SU-DHL-6 (cell line): ENCODE results near the gene ERVMER34-1.

Experiments used
- H2AFZ ChIP-seq: fragments of 200-600 bp; sonication (generic); 2 replicates; pipeline ENCODE4 v1.6.1; 2014; ENCODE audit warnings: low read depth, mild to moderate bottlenecking, moderate library complexity, mixed read lengths, antibody characterized with exemption, low read length; ENCODE audit not compliant: severe bottlenecking
- H3F3A ChIP-seq: fragments of 200-600 bp; shearing (Covaris generic); 2 replicates; pipeline ENCODE4 v1.6.0; 2016; ENCODE audit warnings: antibody characterized with exemption, mild to moderate bottlenecking; ENCODE audit not compliant: insufficient read depth
- H3K27ac ChIP-seq: fragments of 200-600 bp; sonication (generic); 2 replicates; pipeline ENCODE4 v1.5.1; 2016; ENCODE audit warnings: low read depth, mild to moderate bottlenecking, low read length, moderate library complexity, mixed read lengths
- H3K27me3 ChIP-seq: fragments of 200-600 bp; sonication (generic), shearing (Covaris generic); 2 replicates; pipeline ENCODE4 v1.6.0; 2014; ENCODE audit warnings: mild to moderate bottlenecking, low read length
- H3K36me3 ChIP-seq: fragments of 200-600 bp; sonication (generic); 2 replicates; pipeline ENCODE4 v1.6.1; 2014; ENCODE audit warnings: mild to moderate bottlenecking, low read length, mixed read lengths
- H3K4me2 ChIP-seq: fragments of 300-600, 200-600 bp; shearing (Covaris generic), sonication (generic); 2 replicates; pipeline ENCODE4 v1.6.0; 2014; ENCODE audit warnings: low read length, low read depth, mild to moderate bottlenecking; ENCODE audit not compliant: poor library complexity, severe bottlenecking
- H3K4me3 ChIP-seq: fragments of 200-600 bp; sonication (generic); 2 replicates; pipeline ENCODE4 v1.5.1; 2014; ENCODE audit warnings: antibody characterized with exemption, low read length, mild to moderate bottlenecking, mixed read lengths; ENCODE audit not compliant: insufficient read depth, poor library complexity, severe bottlenecking
- H3K79me2 ChIP-seq: fragments of 200-600 bp; sonication (generic); 2 replicates; pipeline ENCODE4 v1.6.1; 2014; ENCODE audit warnings: mild to moderate bottlenecking, low read length, moderate library complexity; ENCODE audit not compliant: insufficient read depth
- H3K9ac ChIP-seq: fragments of 200-600 bp; sonication (generic); 2 replicates; pipeline ENCODE4 v1.7.0; 2014; ENCODE audit warnings: mild to moderate bottlenecking, low read length
- H3K9me2 ChIP-seq: fragments of 200-600 bp; sonication (generic); replicated peaks from 2 replicates; pipeline ENCODE4 v1.6.1; 2014; ENCODE audit warnings: low read length; ENCODE audit not compliant: insufficient read depth
- H3K9me3 ChIP-seq: fragments of 200-600 bp; sonication (generic); 2 replicates; pipeline ENCODE4 v1.6.1; 2014; ENCODE audit warnings: low read length, mixed read lengths; ENCODE audit not compliant: insufficient read depth
- H4K20me1 ChIP-seq: fragments of 200-600 bp; sonication (generic); 2 replicates; pipeline ENCODE4 v1.6.1; 2014; ENCODE audit warnings: low read depth, mild to moderate bottlenecking, antibody characterized with exemption, low read length, moderate library complexity, mixed read lengths
- CTCF ChIP-seq: fragments of 200-600 bp; sonication (generic); IDR thresholded peaks from one replicate; pipeline ENCODE4 v1.5.1; 2017; ENCODE audit warnings: antibody characterized with exemption, mild to moderate bottlenecking, low read length, moderate library complexity; ENCODE audit not compliant: insufficient read depth, poor library complexity, severe bottlenecking
- EZH2phosphoT487 ChIP-seq: fragments of 200-600 bp; sonication (generic), shearing (Covaris generic); conservative IDR thresholded peaks from 2 replicates; pipeline ENCODE4 v1.6.1; 2018; ENCODE audit warnings: mild to moderate bottlenecking, antibody characterized with exemption, low read length, moderate library complexity, mixed read lengths

ERVMER34-1 gene

GRCh38 chr4:52715914-52716313 lies 35.3 kb downstream of the ERVMER34-1 start:
- Histone ChIP-seq H3K9ac (no peak overlapping the region), H3K36me3 (peaks cover 23% of the 10 kb centered on the region; the same call in 1 of the 2 replicates), H3K4me3 (no peak overlapping the region), H3K79me2 (peaks cover 18% of the 10 kb centered on the region), H3F3A (peaks cover 72% of the 10 kb centered on the region), H2AFZ (no peak overlapping the region), H3K9me2 (no peaks in the 10 kb centered on the region), H3K9me3 (no peaks in the 10 kb centered on the region), H3K27ac (peak overlapping the region; percentile 88; the same call in 1 of the 2 replicates), H3K4me2 (peak overlapping the region; percentile 99), H3K27me3 (no peaks in the 10 kb centered on the region), H4K20me1 (no peaks in the 10 kb centered on the region)
- TF ChIP-seq CTCF (no peak), EZH2phosphoT487 (no peak)

- TF ChIP-seq CTCF (no peak), EZH2phosphoT487 (no peak)
- no peaks in the 10 kb centered on the region for H3K27me3 ChIP-seq
- H3F3A ChIP-seq = peaks cover 67% of the 10 kb centered on the region
- no peaks in the 10 kb centered on the region for H3K9me3 ChIP-seq
- no peaks in the 10 kb centered on the region for H3K9me2 ChIP-seq
- H3K79me2 ChIP-seq = peaks cover 18% of the 10 kb centered on the region
- H3K36me3 ChIP-seq = peaks cover 23% of the 10 kb centered on the region; the same call in 1 of the 2 replicates
- peak overlapping the region; percentile 88 for H3K27ac ChIP-seq
- H3K4me2 ChIP-seq = peak overlapping the region; percentile 99
- H4K20me1 ChIP-seq = no peaks in the 10 kb centered on the region
- H2AFZ ChIP-seq = no peak overlapping the region
- H3K9ac ChIP-seq = peak overlapping the region; percentile 96
- H3K4me3 ChIP-seq = no peak overlapping the region
These were observed 35.8 kb downstream of the ERVMER34-1 start for GRCh38 chr4:52715255-52715897.

- Histone ChIP-seq H3K9me2 (no peaks in the 10 kb centered on the region), H3F3A (peaks cover 61% of the 10 kb centered on the region), H4K20me1 (no peaks in the 10 kb centered on the region), H3K27me3 (no peaks in the 10 kb centered on the region), H3K79me2 (peaks cover 18% of the 10 kb centered on the region), H3K4me3 (peak overlapping the region; percentile 74), H3K9me3 (no peaks in the 10 kb centered on the region), H3K36me3 (peaks cover 23% of the 10 kb centered on the region; the same call in 1 of the 2 replicates), H3K27ac (peak overlapping the region; percentile 88), H2AFZ (no peak overlapping the region), H3K4me2 (peak overlapping the region; percentile 99), H3K9ac (peak overlapping the region; percentile 96)
- TF ChIP-seq EZH2phosphoT487 = no peak
- TF ChIP-seq CTCF = no peak
These were observed 36.5 kb downstream of the ERVMER34-1 start for GRCh38 chr4:52714597-52715254.
